HepG2 (cell line): ENCODE measurements around the gene SRC. TPM values are rescaled to one million over a fixed set of nuclear protein-coding genes. Genes with fewer than 3 reads are reported as not detected.

ENCODE experiments used
- EP300 ChIP-seq, 3 experiments: sonication (generic) in 1 of 3; formaldehyde crosslinking in 1 of 3; IDR thresholded peaks; 2 replicates each; pipeline versions ENCODE4 v1.5.1 to v1.6.1; 2011 to 2020; ENCODE audit warnings: low read depth in 2 of 3, low read length in 2 of 3, borderline replicate concordance in 1 of 3, improper control_type of control experiment in 1 of 3, mild to moderate bottlenecking in 1 of 3, missing genetic modification reagents in 1 of 3, moderate library complexity in 1 of 3
- GMEB2 ChIP-seq: IDR thresholded peaks from 2 replicates; pipeline ENCODE4 v1.6.1; 2016; ENCODE audit warnings: missing biosample characterization, missing genetic modification reagents, low read depth
- HMG20B ChIP-seq: conservative IDR thresholded peaks from 2 replicates; pipeline ENCODE4 v1.6.1; 2016; ENCODE audit warnings: missing genetic modification reagents, missing compliant biosample characterization
- MAFG ChIP-seq: sonication (generic); formaldehyde crosslinking; IDR thresholded peaks from 2 replicates; pipeline ENCODE4 v1.5.1; 2020; ENCODE audit warnings: mild to moderate bottlenecking, missing genetic modification reagents
- NBN ChIP-seq: fragments of 450-650 bp; conservative IDR thresholded peaks from 2 replicates; pipeline ENCODE4 v1.6.1; 2017
- RAD21 ChIP-seq: fragments of 450-650 bp; formaldehyde crosslinking; IDR thresholded peaks from 2 replicates; pipeline ENCODE4 v1.5.0; 2020; ENCODE audit warnings: mild to moderate bottlenecking
- SIN3B ChIP-seq: fragments of 150-350 bp; IDR thresholded peaks from 2 replicates; pipeline ENCODE4 v1.6.1; 2014; ENCODE audit warnings: low read length
- SIX4 ChIP-seq: sonication (generic); formaldehyde crosslinking; IDR thresholded peaks from 2 replicates; pipeline ENCODE4 v1.4.0; 2020; ENCODE audit warnings: missing genetic modification reagents
- SKI ChIP-seq: fragments of 450-650 bp; IDR thresholded peaks from one replicate; pipeline ENCODE4 v1.6.1; 2018; ENCODE audit warnings: mild to moderate bottlenecking; ENCODE audit not compliant: partially characterized antibody
- TOE1 ChIP-seq: sonication (generic); formaldehyde crosslinking; IDR thresholded peaks from 2 replicates; pipeline ENCODE4 v1.4.0; 2020; ENCODE audit warnings: mild to moderate bottlenecking, missing genetic modification reagents
- ZNF253 ChIP-seq: sonication (generic); formaldehyde crosslinking; IDR thresholded peaks from 2 replicates; pipeline ENCODE4 v1.8.0; 2022; ENCODE audit warnings: mild to moderate bottlenecking, missing genetic modification reagents, borderline replicate concordance
- ZNF3 ChIP-seq: IDR thresholded peaks from 2 replicates; pipeline ENCODE4 v1.7.0; 2017; ENCODE audit warnings: inconsistent platforms
- ZNF468 ChIP-seq: sonication (generic); formaldehyde crosslinking; IDR thresholded peaks from 2 replicates; pipeline ENCODE4 v1.8.0; 2022; ENCODE audit warnings: mild to moderate bottlenecking, moderate library complexity, missing genetic modification reagents
- polyA plus RNA-seq, 8 experiments: library from polyadenylated mRNA; depleted of rRNA in 3 of 8; stranded (reverse) in 7 of 8; unstranded in 1 of 8; fragments of >200 nt; fragmentation: Illumina TruSeq in 4 of 8; extraction: Trizol in 4 of 8; gene quantifications; 2 replicates each; pipeline versions ENCODE4 v1.2.1 to v1.2.3, GENCODE V29; 2011 to 2016; ENCODE audit warnings: low read depth in 4 of 8, missing spikeins in 1 of 8, mixed read lengths in 1 of 8; ENCODE audit not compliant: insufficient read depth in 1 of 8
- total RNA-seq, 5 experiments: library from RNA; depleted of rRNA; stranded (reverse); fragments of >200 nt; fragmentation: Illumina TruSeq; extraction: Trizol; gene quantifications; 2 replicates each; pipeline ENCODE4 v1.2.3, GENCODE V29; 2016; ENCODE audit warnings: low read depth in 1 of 5
- TF ChIP-seq, protein P1 (sequence below): sonication (generic); formaldehyde crosslinking; IDR thresholded peaks from 2 replicates; pipeline ENCODE4 v1.5.0; 2020; ENCODE audit warnings: missing genetic modification reagents, mild to moderate bottlenecking, borderline replicate concordance
- TF ChIP-seq, protein P2 (sequence below): sonication (generic); formaldehyde crosslinking; IDR thresholded peaks from 2 replicates; pipeline ENCODE4 v1.4.0; 2020; ENCODE audit warnings: missing genetic modification reagents, low read depth, mild to moderate bottlenecking, borderline replicate concordance

The SRC gene
- total and polyA plus RNA-seq, 2 of the 13 experiments (the other 11 are each of a cell fraction or from before 2014, with no cell fraction given), result 54.7 to 192 TPM

GRCh38 chr20:37346535-37347346 is 801 bp downstream of the SRC start (continued):
- TF ChIP-seq, protein P1, sequence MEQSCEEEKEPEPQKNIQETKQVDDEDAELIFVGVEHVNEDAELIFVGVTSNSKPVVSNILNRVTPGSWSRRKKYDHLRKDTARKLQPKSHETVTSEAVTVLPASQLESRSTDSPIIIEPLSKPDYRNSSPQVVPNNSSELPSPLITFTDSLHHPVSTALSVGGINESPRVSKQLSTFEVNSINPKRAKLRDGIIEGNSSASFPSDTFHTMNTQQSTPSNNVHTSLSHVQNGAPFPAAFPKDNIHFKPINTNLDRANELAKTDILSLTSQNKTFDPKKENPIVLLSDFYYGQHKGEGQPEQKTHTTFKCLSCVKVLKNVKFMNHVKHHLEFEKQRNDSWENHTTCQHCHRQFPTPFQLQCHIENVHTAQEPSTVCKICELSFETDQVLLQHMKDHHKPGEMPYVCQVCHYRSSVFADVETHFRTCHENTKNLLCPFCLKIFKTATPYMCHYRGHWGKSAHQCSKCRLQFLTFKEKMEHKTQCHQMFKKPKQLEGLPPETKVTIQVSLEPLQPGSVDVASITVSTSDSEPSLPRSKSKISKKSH (CRISPR knock-in tag), result peak; percentile 88
- TF ChIP-seq ZNF253 (0 out of 2 replicates have a peak, but pooled peaks have one; percentile 68), TOE1 (no peak), GMEB2 (CRISPR knock-in tag) (no peak), SKI (no peak), HMG20B (no peak), ZNF468 (CRISPR knock-in tag) (peak; percentile 28; the same call in 1 of the 2 replicates), RAD21 (CRISPR knock-in tag) (0 out of 2 replicates have a peak, but pooled peaks have one; percentile 10), SIN3B (no peak), EP300 (IDR thresholded peaks at IDR 0.05; ENCODE audit: low read depth in 2 of 2, low read length in 2 of 2) (no peak), EP300 (CRISPR knock-in tag; IDR thresholded peaks at IDR 0.05; ENCODE audit: borderline replicate concordance) (no peak), NBN (no peak), ZNF3 (CRISPR knock-in tag) (no peak), SIX4 (CRISPR knock-in tag) (no peak), MAFG (CRISPR knock-in tag) (no peak)
- TF ChIP-seq, protein P2, sequence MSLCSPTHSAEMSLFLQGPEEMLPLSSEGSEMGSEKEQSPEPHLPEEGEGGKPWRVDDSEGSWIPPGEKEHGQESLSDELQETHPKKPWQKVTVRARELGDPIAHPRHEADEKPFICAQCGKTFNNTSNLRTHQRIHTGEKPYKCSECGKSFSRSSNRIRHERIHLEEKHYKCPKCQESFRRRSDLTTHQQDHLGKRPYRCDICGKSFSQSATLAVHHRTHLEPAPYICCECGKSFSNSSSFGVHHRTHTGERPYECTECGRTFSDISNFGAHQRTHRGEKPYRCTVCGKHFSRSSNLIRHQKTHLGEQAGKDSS, result 0 out of 2 replicates have a peak, but pooled peaks have one; percentile 38
